Measurements from ENCODE around the gene ADPRH. TPM values are rescaled to one million over a fixed set of nuclear protein-coding genes. Genes with fewer than 3 reads are reported as not detected.

The ADPRH gene
- total and polyA plus RNA-seq, 10 of the 15 experiments (the other 5 are each of a cell fraction or from before 2014, with no cell fraction given) = 2.3 to 32.6 (median 19.0) TPM

- Histone ChIP-seq H3K27ac (ENCODE audit: control insufficient read depth, insufficient read depth) (peak overlapping the region; percentile 45), H3K9me3 (replicated peaks; ENCODE audit: control insufficient read depth, insufficient read depth, low read length) (no peaks in the 10 kb centered on the region), H3K4me3 (no peak overlapping the region), H3K79me2 (ENCODE audit: control insufficient read depth, insufficient read depth, low read length) (no peaks in the 10 kb centered on the region), H3K36me3 (ENCODE audit: control insufficient read depth in 2 of 2, insufficient read depth in 2 of 2, low read length in 1 of 2) (no peaks in the 10 kb centered on the region), H4K20me1 (ENCODE audit: control insufficient read depth, insufficient read depth) (no peaks in the 10 kb centered on the region), H3K4me1 (ENCODE audit: control insufficient read depth, insufficient read depth, low read length) (peaks cover 34% of the 10 kb centered on the region), H3K27me3 (replicated peaks in 1 of 2; ENCODE audit: control insufficient read depth in 2 of 2, insufficient read depth in 2 of 2, low read length in 1 of 2) (no peaks in the 10 kb centered on the region), H3K9ac (ENCODE audit: control insufficient read depth, insufficient read depth, low read length) (no peak overlapping the region), H3K4me2 (ENCODE audit: control insufficient read depth, insufficient read depth) (peak overlapping the region; percentile 3; the same call in 1 of the 2 replicates), H2AFZ (ENCODE audit: control insufficient read depth, low read depth, low read length) (peak overlapping the region; percentile 70)
- DNase-seq (ENCODE audit: low read depth, low spot score) (no peak), ATAC-seq (no peak), FAIRE-seq (no peak)
- ChIA-PET POLR2A (interaction anchor here (1.0 to 2.9 kb wide), 8 partner anchors 9 to 80 kb away, joined by 3 to 41 read pairs (median 3); no protein-coding TSS in a partner anchor), SMC1A (ENCODE audit: uncharacterized antibody, unreplicated experiment) (interaction anchor here (1.1 to 5.0 kb wide), 9 partner anchors 9 to 76 kb away, joined by 3 to 87 read pairs (median 10); no protein-coding TSS in a partner anchor), RAD21 (ENCODE audit: unreplicated experiment) (interaction anchor here (0.6 to 5.1 kb wide), 12 partner anchors 9 to 75 kb away, joined by 3 to 53 read pairs (median 8); no protein-coding TSS in a partner anchor), CTCF (interaction anchor here (0.7 to 3.6 kb wide), 9 partner anchors 9 to 86 kb away, joined by 3 to 43 read pairs (median 6); no protein-coding TSS in a partner anchor)
- intact Hi-C loops (cut with micrococcal nuclease; ENCODE audit: unreplicated experiment) (no loop called here), in situ Hi-C loops (cut with MboI) (no loop called here)
- 40% methylated on average over 1 of the region's 1 CpG for WGBS (ENCODE audit: insufficient coverage, insufficient replicate concordance, low lambda C conversion rate, missing lambda C conversion rate)
- 0 out of 2 replicates have a peak, but pooled peaks have one; percentile 22 for TF ChIP-seq EED (IDR thresholded peaks at IDR 0.05; ENCODE audit: low read depth)
- TF ChIP-seq CREM (IDR thresholded peaks at IDR 0.05; ENCODE audit: low read depth) = no peak
- TF ChIP-seq RELB (IDR thresholded peaks at IDR 0.05; ENCODE audit: low read depth) = no peak
- TF ChIP-seq BHLHE40 (IDR thresholded peaks at IDR 0.05; ENCODE audit: borderline replicate concordance in 1 of 2, low read depth in 2 of 2, low read length in 1 of 2) = no peak
- no peak for TF ChIP-seq HDAC2 (IDR thresholded peaks at IDR 0.05)
- no peak for TF ChIP-seq SPI1 (IDR thresholded peaks at IDR 0.05; ENCODE audit: borderline replicate concordance, insufficient read depth, low read depth, low read length)
- no peak for TF ChIP-seq MAX (IDR thresholded peaks at IDR 0.05; ENCODE audit: low read depth, low read length)
- BruUV-seq (replicated peaks) = no TSS peak
Measured at GRCh38 chr3:119636249-119636648, 57.0 kb downstream of the ADPRH start.
